Transverse colon (tissue), 4 donors: ENCODE results near the gene GSTT2. TPM values are rescaled to one million over a fixed set of nuclear protein-coding genes. Genes with fewer than 3 reads are reported as not detected.

Experiments used
- DNase-seq: peaks from one replicate; pipeline ENCODE4 v3.0.0-alpha.2; 2019
- H3K27ac ChIP-seq, 4 donors: fragments of 200-600 bp; sonication (generic); 2 replicates each; pipeline ENCODE4 v1.5.1; 2016 to 2018; ENCODE audit warnings: inconsistent platforms in 4 of 4
- H3K27me3 ChIP-seq: fragments of 200-600 bp; sonication (generic); 2 replicates; pipeline ENCODE4 v1.5.1; 2017; ENCODE audit warnings: inconsistent platforms
- H3K36me3 ChIP-seq, 4 donors: fragments of 200-600 bp; sonication (generic); 2 replicates each; pipeline ENCODE4 v1.5.1; 2017 to 2019; ENCODE audit warnings: inconsistent platforms in 4 of 4
- H3K4me1 ChIP-seq, 4 donors: fragments of 200-600 bp; sonication (generic); 2 replicates each; pipeline ENCODE4 v1.5.1; 2017 to 2020; ENCODE audit warnings: inconsistent platforms in 4 of 4
- H3K4me3 ChIP-seq, 4 donors: fragments of 200-600 bp; sonication (generic); 1 replicate in 1 of 4; 2 replicates in 3 of 4; pipeline versions ENCODE4 v1.5.1 to v1.6.1; 2017 to 2019; ENCODE audit warnings: inconsistent platforms in 4 of 4
- H3K9me3 ChIP-seq, 2 donors: fragments of 200-600 bp; sonication (generic); 2 replicates each; pipeline ENCODE4 v1.5.1; 2017 to 2019; ENCODE audit warnings: inconsistent platforms in 2 of 2
- CTCF ChIP-seq, 5 experiments: fragments of 200-600 bp in 3 of 5; fragments of 450-650 bp in 2 of 5; sonication (generic) in 3 of 5; IDR thresholded peaks; 1 replicate in 2 of 5; 2 replicates in 3 of 5; pipeline ENCODE4 v1.5.1; 2016 to 2017; ENCODE audit warnings: antibody characterized with exemption in 5 of 5, inconsistent platforms in 3 of 5, mild to moderate bottlenecking in 2 of 5, moderate library complexity in 1 of 5
- EP300 ChIP-seq: sonication (generic); formaldehyde crosslinking; IDR thresholded peaks from one replicate; pipeline ENCODE4 v1.6.1; 2017; ENCODE audit warnings: antibody characterized with exemption, low read depth
- POLR2A ChIP-seq: fragments of 450-650 bp; IDR thresholded peaks from one replicate; pipeline ENCODE4 v1.6.1; 2016; ENCODE audit warnings: antibody characterized with exemption, mild to moderate bottlenecking, moderate library complexity
- POLR2AphosphoS5 ChIP-seq, 3 donors: sonication (generic); formaldehyde crosslinking; IDR thresholded peaks; one replicate each; pipeline ENCODE4 v1.6.1; 2016; ENCODE audit warnings: antibody characterized with exemption in 3 of 3
- WGBS, 2 donors: methylation state at CpG; one replicate each; pipeline ENCODE4 v1.1.5; 2018; ENCODE audit warnings: low coverage in 1 of 2; 5-methylcytosine and 5-hydroxymethylcytosine counted together
- in situ Hi-C, 4 donors: fragments of 200-750 bp; cut with MboI; loops; one replicate each; pipeline versions ENCODE4 v1.15.0 to v1.15.1; 2017; ENCODE audit warnings: low sequenced_read_pairs in 3 of 4, low pct_ligation_motif_present in 1 of 4, low pct_unique_long_range_greater_than_20kb in 1 of 4
- intact Hi-C: fragments of 100-400 bp; cut with DNase I; formaldehyde crosslinking; loops from one replicate; pipeline ENCODE4 v1.15.1; 2023; ENCODE audit warnings: low total_unique reads
- total RNA-seq, 4 donors: library from RNA; depleted of rRNA; stranded (reverse); fragments of >200 nt; gene quantifications; one replicate each; pipeline ENCODE4 v1.1.0, GENCODE V29; 2016

The GSTT2 gene
- total RNA-seq, 4 donors from 2014 or later, result 0.41 to 7.0 TPM; not detected in 2

GRCh38 chr22:24003887-24004286, 24.0 kb downstream of the GSTT2 start:
- in situ Hi-C loops, result no loop called here

DNA sequence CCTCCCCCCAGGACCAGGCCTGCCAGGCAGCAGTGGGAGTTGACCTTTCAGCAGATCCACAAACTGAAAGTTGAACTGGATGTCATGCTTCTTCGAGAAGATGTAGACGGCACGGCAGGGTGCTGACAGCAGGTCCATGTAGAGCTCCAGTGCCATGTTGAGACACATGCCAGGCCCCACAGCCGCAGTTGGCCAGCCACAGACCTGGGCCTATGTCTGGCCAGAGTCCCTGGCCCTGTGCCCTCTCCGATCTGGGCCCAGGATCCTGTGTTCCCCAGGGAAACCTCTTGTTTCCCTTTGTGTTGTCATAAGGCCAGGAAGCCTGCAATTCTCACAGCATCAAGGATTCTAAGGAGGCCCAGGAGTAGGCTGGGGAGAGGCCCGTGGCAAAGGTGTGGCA, 25.3 kb downstream of the GSTT2 start, which contains the start of gene GSTT4:
TSS of gene GSTT4 (minus strand) at position 253 of the 400 bp plus-strand sequence. CDS start at position 156, 97 bp downstream.
- H3K27ac ChIP-seq, result no peak within 1 kb of the TSS
- in situ Hi-C loops, result no loop called here

More at GRCh38 chr22:24003887-24004286, 24.0 kb downstream of the GSTT2 start:
- intact Hi-C loops, result no loop called here
- TF ChIP-seq EP300 (no peak), CTCF (IDR thresholded peaks at IDR 0.05) (no peak), POLR2A (no peak), POLR2AphosphoS5 (IDR thresholded peaks at IDR 0.05) (no peak)
- no peak for DNase-seq
- Histone ChIP-seq H3K4me3 (no peak overlapping the region), H3K9me3 (no peaks in the 10 kb centered on the region), H3K27me3 (no peaks in the 10 kb centered on the region), H3K36me3 (no peaks in the 10 kb centered on the region), H3K4me1 (no peaks in the 10 kb centered on the region), H3K27ac (no peak overlapping the region)
- 73 to 78% methylated on average over 5 to 9 of the region's 9 CpGs for WGBS, 2 donors

DNA sequence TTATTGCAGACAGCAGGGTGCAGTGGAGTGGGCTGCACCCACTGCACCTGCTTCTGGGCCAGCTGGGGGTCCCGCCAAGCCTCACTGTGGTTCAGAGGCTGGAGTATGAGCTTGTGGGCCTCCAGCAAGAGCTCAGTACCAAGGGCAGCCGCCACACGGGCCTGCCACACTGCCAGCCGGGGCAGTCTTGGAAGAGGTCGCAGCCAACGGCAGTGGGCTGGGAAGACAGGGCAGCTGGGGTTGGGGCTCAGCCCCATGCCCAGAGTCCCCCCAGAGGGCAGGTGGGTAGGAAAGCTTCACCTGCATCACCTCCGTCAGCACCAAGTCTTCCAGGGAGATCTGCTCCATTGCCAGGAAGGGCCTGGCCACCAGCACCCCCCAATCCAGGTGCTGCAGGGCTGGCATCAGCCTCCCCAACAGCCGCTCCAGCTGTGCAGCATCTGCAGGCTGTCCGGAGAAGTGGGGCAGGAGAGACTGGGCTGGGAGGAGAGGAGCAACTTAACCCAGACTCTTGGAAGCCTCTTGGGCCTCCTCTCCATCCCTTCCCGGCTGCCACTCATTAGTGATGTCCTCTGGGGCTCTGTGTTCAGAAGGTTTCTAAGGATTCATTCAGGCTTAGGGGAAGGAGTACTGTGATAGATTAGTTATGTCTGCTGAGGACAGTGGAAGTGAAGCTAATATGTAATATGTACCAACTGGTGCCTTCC, 26.4 kb downstream of the GSTT2 start:
- no peak for DNase-seq
- in situ Hi-C loops (no loop called here), intact Hi-C loops (no loop called here)
- WGBS, 2 donors, result 67 to 100% methylated on average over 1 to 10 of the region's 10 CpGs
- no peak overlapping the region for H3K4me3 ChIP-seq
- no peaks in the 10 kb centered on the region for H3K27me3 ChIP-seq
- H3K9me3 ChIP-seq, result no peaks in the 10 kb centered on the region
- no peaks in the 10 kb centered on the region for H3K36me3 ChIP-seq
- H3K27ac ChIP-seq, result no peak overlapping the region
- H3K4me1 ChIP-seq, result no peaks in the 10 kb centered on the region
- no peak for TF ChIP-seq CTCF (IDR thresholded peaks at IDR 0.05)
- no peak for TF ChIP-seq POLR2A
- no peak for TF ChIP-seq EP300
- TF ChIP-seq POLR2AphosphoS5 (IDR thresholded peaks at IDR 0.05), result no peak

More for the DNA sequence above, 25.3 kb downstream of the GSTT2 start, which contains the start of gene GSTT4:
- Histone ChIP-seq H3K36me3 (no peaks in the 10 kb centered on the region), H3K4me1 (no peaks in the 10 kb centered on the region), H3K9me3 (no peaks in the 10 kb centered on the region), H3K4me3 (no peak within 1 kb of the TSS), H3K27me3 (no peaks in the 10 kb centered on the region)
- intact Hi-C loops, result no loop called here
- DNase-seq, result no peak
- TF ChIP-seq CTCF (IDR thresholded peaks at IDR 0.05), result no peak
- no peak for TF ChIP-seq POLR2A
- no peak for TF ChIP-seq POLR2AphosphoS5 (IDR thresholded peaks at IDR 0.05)
- no peak for TF ChIP-seq EP300
- WGBS, 2 donors, result 40 to 82% methylated on average over 1 to 6 of the region's 6 CpGs

DNA sequence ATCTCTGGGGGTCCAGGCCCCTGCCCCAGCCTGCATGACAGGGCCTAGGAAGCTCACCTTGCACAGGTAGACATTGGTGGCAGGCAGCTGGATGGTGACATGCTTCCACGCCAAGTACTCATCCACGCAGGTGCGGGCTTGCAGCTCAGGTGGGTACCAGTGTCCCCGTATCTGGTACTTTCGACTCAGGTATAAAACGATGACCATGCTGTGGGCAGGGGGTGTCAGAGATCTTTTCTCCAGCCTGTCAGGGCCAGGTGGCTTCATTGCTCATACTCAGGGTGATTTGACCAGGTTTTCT, 26.9 kb downstream of the GSTT2 start:
- H3K27ac ChIP-seq, result no peak overlapping the region
- no peaks in the 10 kb centered on the region for H3K36me3 ChIP-seq
- no peaks in the 10 kb centered on the region for H3K27me3 ChIP-seq
- TF ChIP-seq EP300 (no peak), POLR2A (no peak), POLR2AphosphoS5 (IDR thresholded peaks at IDR 0.05) (no peak), CTCF (IDR thresholded peaks at IDR 0.05) (no peak)
- WGBS, 2 donors, result 87 to 96% methylated on average over 6 of the region's 6 CpGs
- intact Hi-C loops (no loop called here), in situ Hi-C loops (no loop called here)
- no peaks in the 10 kb centered on the region for H3K9me3 ChIP-seq
- DNase-seq, result no peak
- H3K4me3 ChIP-seq, result no peak overlapping the region
- peaks cover 0 to 3% (median 2%) of the 10 kb centered on the region in 4 donors for H3K4me1 ChIP-seq
